ENCODE results near the gene EXOC3L4.
A peak's percentile ranks its signal among the peaks of the same experiment; 100 is the strongest.

EXOC3L4 gene

GRCh38 chr14:103071544-103072251, 22.8 kb upstream of the EXOC3L4 start:
- no peak for DNase-seq

- DNase-seq, result no peak
Measured at GRCh38 chr14:103072595-103073366, 21.7 kb upstream of the EXOC3L4 start.

- DNase-seq, result no peak
Measured at GRCh38 chr14:103073367-103073875, 21.1 kb upstream of the EXOC3L4 start.

- no peak for DNase-seq
Measured at GRCh38 chr14:103073876-103074728, 20.4 kb upstream of the EXOC3L4 start.

- no peak for DNase-seq
Measured at GRCh38 chr14:103074729-103075367, 19.7 kb upstream of the EXOC3L4 start.

- peak; percentile 23 to 76 for DNase-seq
Measured at GRCh38 chr14:103078420-103078749, 16.1 kb upstream of the EXOC3L4 start.

- no peak for DNase-seq
Measured at GRCh38 chr14:103078860-103079587, 15.5 kb upstream of the EXOC3L4 start.

- no peak for DNase-seq
Measured at GRCh38 chr14:103081951-103082350, 12.6 kb upstream of the EXOC3L4 start.

GRCh38 chr14:103084021-103084919, 10.3 kb upstream of the EXOC3L4 start, which contains the start of gene LBHD2:
LBHD2 (plus strand) TSS chr14:103084210; CDS start chr14:103086013, 1,803 bp downstream.
- DNase-seq, result no peak

GRCh38 chr14:103085106-103086091, 9.1 kb upstream of the EXOC3L4 start:
- no peak for DNase-seq

GRCh38 chr14:103086771-103087342, 7.7 kb upstream of the EXOC3L4 start:
- no peak for DNase-seq

GRCh38 chr14:103087343-103087835, 7.1 kb upstream of the EXOC3L4 start:
- no peak for DNase-seq

- no peak for DNase-seq
Measured at GRCh38 chr14:103088921-103089320, 5.6 kb upstream of the EXOC3L4 start.

GRCh38 chr14:103089386-103090335, 4.9 kb upstream of the EXOC3L4 start:
- DNase-seq, result no peak

- no peak for DNase-seq
Measured at GRCh38 chr14:103090481-103091020, 4.0 kb upstream of the EXOC3L4 start.

GRCh38 chr14:103091041-103091882, 3.3 kb upstream of the EXOC3L4 start:
- no peak for DNase-seq

GRCh38 chr14:103091883-103092222, 2.7 kb upstream of the EXOC3L4 start:
- DNase-seq, result no peak
